Thyroid gland (tissue), 4 donors: ENCODE data around the gene SNCB. TPM values are rescaled to one million over a fixed set of nuclear protein-coding genes. Genes with fewer than 3 reads are reported as not detected.
A peak's percentile ranks its signal among the peaks of the same experiment; 100 is the strongest.

Experiments
- DNase-seq, 2 donors: peaks; one replicate each; pipeline ENCODE4 v3.0.0-alpha.2; 2019
- H3K27ac ChIP-seq, 3 donors: fragments of 200-600 bp; sonication (generic); 1 replicate in 2 of 3; 2 replicates in 1 of 3; pipeline ENCODE4 v1.5.1; 2016 to 2019; ENCODE audit warnings: mild to moderate bottlenecking in 1 of 3, moderate library complexity in 1 of 3
- H3K27me3 ChIP-seq: fragments of 200-600 bp; sonication (generic); one replicate; pipeline ENCODE4 v1.5.1; 2019
- H3K36me3 ChIP-seq, 2 donors: fragments of 200-600 bp; sonication (generic); one replicate each; pipeline ENCODE4 v1.5.1; 2016 to 2019
- H3K4me1 ChIP-seq, 2 donors: fragments of 200-600 bp; sonication (generic); one replicate each; pipeline ENCODE4 v1.5.1; 2017 to 2019
- H3K4me3 ChIP-seq, 3 donors: fragments of 200-600 bp; sonication (generic); replicated peaks in 1 of 3; 1 replicate in 2 of 3; 2 replicates in 1 of 3; pipeline ENCODE4 v1.5.1; 2016; ENCODE audit warnings: mild to moderate bottlenecking in 1 of 3
- H3K9me3 ChIP-seq: fragments of 200-600 bp; sonication (generic); one replicate; pipeline ENCODE4 v1.5.1; 2017
- POLR2A ChIP-seq, 2 donors: fragments of 450-650 bp; IDR thresholded peaks; one replicate each; pipeline ENCODE4 v1.6.1; 2017; ENCODE audit warnings: antibody characterized with exemption in 2 of 2, mild to moderate bottlenecking in 2 of 2, moderate library complexity in 1 of 2
- WGBS, 2 donors: methylation state at CpG; one replicate each; pipeline ENCODE4 v1.1.5; 2017; 5-methylcytosine and 5-hydroxymethylcytosine counted together
- intact Hi-C: fragments of 100-400 bp; cut with DNase I; formaldehyde crosslinking; loops from one replicate; pipeline ENCODE4 v1.15.1; 2023
- total RNA-seq, 4 donors: library from RNA; depleted of rRNA; stranded (reverse); fragments of >200 nt; gene quantifications; one replicate each; pipeline ENCODE4 v1.2.3, GENCODE V29; 2016
- TF ChIP-seq, protein P1 (sequence below), 6 experiments: fragments of 200-600 bp in 3 of 6; fragments of 450-650 bp in 3 of 6; sonication (generic) in 3 of 6; IDR thresholded peaks; one replicate each; pipeline ENCODE4 v1.5.1; 2016 to 2019; ENCODE audit warnings: antibody characterized with exemption in 6 of 6, mild to moderate bottlenecking in 2 of 6, inconsistent platforms in 1 of 6, moderate library complexity in 1 of 6

Gene SNCB
- total RNA-seq, 4 donors from 2014 or later, result not detected

DNA sequence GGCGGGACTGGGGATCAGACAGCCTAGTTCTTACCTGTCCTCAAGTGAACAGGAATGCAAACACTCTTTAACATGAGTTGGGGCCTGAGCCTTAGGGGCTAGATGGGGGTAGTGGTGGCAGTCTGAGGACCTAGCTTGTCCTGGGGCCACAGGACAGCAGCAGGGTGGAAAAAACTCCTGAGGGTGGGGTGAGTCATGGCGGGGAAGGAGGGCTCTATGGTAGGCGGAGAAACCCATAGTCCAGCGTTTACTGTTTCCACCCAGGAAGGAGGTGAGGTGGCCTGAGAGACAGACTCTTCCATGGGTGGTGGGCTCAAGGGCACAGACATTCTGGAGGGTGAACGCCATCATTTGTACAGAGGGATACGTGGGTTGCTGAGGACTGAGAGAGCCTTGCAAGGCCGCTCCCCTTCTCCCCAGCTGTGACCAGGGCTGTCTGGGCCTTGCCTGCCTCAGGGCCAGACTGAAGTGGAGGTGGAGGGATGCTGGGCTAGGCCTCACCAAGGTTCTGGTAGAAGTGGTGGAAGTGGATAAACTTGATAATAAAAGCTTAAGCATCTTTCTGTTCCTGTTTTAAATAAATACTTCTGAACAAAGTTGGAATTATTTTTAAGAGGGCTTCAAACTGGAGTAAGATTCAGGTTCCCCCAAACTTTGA is 15.8 kb upstream of the SNCB start:
- Histone ChIP-seq H3K4me1 (peaks cover 12 to 17% of the 10 kb centered on the region in 2 donors), H3K4me3 (no peak overlapping the region), H3K9me3 (no peaks in the 10 kb centered on the region), H3K27me3 (no peaks in the 10 kb centered on the region), H3K27ac (peak overlapping the region in 1 of 3 donors; percentile 38), H3K36me3 (no peaks in the 10 kb centered on the region)
- 96 to 97% methylated on average over 7 of the region's 7 CpGs for WGBS, 2 donors
- TF ChIP-seq, protein P1, sequence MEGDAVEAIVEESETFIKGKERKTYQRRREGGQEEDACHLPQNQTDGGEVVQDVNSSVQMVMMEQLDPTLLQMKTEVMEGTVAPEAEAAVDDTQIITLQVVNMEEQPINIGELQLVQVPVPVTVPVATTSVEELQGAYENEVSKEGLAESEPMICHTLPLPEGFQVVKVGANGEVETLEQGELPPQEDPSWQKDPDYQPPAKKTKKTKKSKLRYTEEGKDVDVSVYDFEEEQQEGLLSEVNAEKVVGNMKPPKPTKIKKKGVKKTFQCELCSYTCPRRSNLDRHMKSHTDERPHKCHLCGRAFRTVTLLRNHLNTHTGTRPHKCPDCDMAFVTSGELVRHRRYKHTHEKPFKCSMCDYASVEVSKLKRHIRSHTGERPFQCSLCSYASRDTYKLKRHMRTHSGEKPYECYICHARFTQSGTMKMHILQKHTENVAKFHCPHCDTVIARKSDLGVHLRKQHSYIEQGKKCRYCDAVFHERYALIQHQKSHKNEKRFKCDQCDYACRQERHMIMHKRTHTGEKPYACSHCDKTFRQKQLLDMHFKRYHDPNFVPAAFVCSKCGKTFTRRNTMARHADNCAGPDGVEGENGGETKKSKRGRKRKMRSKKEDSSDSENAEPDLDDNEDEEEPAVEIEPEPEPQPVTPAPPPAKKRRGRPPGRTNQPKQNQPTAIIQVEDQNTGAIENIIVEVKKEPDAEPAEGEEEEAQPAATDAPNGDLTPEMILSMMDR (IDR thresholded peaks at IDR 0.05), result no peak
- no peak for TF ChIP-seq POLR2A (IDR thresholded peaks at IDR 0.05)
- intact Hi-C loops, result loop anchor here (10.0 kb wide), 1 partner anchor 201 kb away; the partner anchor contains the start of gene FAF2
- no peak for DNase-seq

GRCh38 chr5:176644878-176645670 is 14.7 kb upstream of the SNCB start:
- Histone ChIP-seq H3K4me1 (peaks cover 12 to 17% of the 10 kb centered on the region in 2 donors), H3K27ac (no peak overlapping the region), H3K9me3 (no peaks in the 10 kb centered on the region), H3K27me3 (no peaks in the 10 kb centered on the region), H3K36me3 (no peaks in the 10 kb centered on the region), H3K4me3 (no peak overlapping the region)
- no peak for DNase-seq
- WGBS, 2 donors, result 90 to 92% methylated on average over 22 of the region's 22 CpGs
- TF ChIP-seq, protein P1 (IDR thresholded peaks at IDR 0.05), result no peak
- no peak for TF ChIP-seq POLR2A (IDR thresholded peaks at IDR 0.05)
- intact Hi-C loops, result loop anchor here (10.0 kb wide), 1 partner anchor 200 kb away; the partner anchor contains the start of gene FAF2

- Histone ChIP-seq H3K27me3 (no peaks in the 10 kb centered on the region), H3K4me3 (no peak overlapping the region), H3K27ac (no peak overlapping the region), H3K36me3 (no peaks in the 10 kb centered on the region), H3K4me1 (peaks cover 12 to 17% of the 10 kb centered on the region in 2 donors), H3K9me3 (no peaks in the 10 kb centered on the region)
- 68% methylated on average over 6 to 9 of the region's 9 CpGs for WGBS, 2 donors
- TF ChIP-seq POLR2A (IDR thresholded peaks at IDR 0.05), result no peak
- TF ChIP-seq, protein P1 (IDR thresholded peaks at IDR 0.05), result no peak
- intact Hi-C loops, result loop anchor here (10.0 kb wide), 1 partner anchor 199 kb away; the partner anchor contains the start of gene FAF2
- DNase-seq, result no peak
These were observed 14.0 kb upstream of the SNCB start for GRCh38 chr5:176644294-176644693.

DNA sequence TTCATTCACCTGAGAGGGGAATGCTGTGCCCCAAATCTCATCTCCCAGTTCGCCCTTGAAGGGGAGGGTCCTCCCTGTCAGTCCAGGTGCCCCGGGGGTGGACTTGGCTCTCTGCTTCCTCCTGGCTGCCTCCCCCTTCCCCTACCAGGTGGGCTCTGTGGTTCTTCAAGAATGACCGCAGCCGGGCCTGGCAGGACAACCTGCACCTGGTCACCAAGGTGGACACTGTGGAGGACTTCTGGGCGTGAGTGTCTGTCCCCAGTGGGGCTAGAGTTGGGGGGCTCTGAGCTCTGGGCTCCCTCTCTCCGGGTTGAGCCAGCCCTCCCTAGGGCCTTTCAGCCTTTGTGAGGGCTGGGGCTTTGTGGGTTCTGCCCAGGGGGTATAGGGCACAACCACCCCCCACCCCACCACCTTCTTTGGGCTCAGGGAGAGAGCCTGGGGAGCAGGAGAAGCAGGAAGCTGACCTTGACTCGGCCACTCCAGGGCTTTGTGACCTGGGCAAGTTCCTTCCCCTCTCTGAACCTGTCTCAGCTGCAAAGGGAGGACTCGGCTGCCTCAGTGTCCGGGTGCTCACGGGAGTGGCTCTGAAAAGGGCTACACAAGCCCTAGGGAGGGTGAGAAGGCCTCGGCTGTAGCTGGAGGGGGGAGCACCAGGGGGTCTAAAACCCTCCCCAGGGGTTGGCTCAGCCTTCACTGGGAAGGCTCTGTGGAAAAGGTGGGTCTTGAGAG is 13.3 kb upstream of the SNCB start:
- Histone ChIP-seq H3K9me3 (no peaks in the 10 kb centered on the region), H3K27ac (no peak overlapping the region), H3K4me3 (no peak overlapping the region), H3K27me3 (no peaks in the 10 kb centered on the region), H3K4me1 (peaks cover 11 to 13% of the 10 kb centered on the region in 2 donors), H3K36me3 (no peaks in the 10 kb centered on the region)
- TF ChIP-seq, protein P1 (IDR thresholded peaks at IDR 0.05), result no peak
- TF ChIP-seq POLR2A (IDR thresholded peaks at IDR 0.05), result no peak
- intact Hi-C loops, result loop anchor here (10.0 kb wide), 1 partner anchor 199 kb away; the partner anchor contains the start of gene FAF2
- DNase-seq, result no peak
- WGBS, 2 donors, result 64 to 69% methylated on average over 7 of the region's 11 CpGs
